Measurements from ENCODE around the gene EDEM2. TPM values are rescaled to one million over a fixed set of nuclear protein-coding genes. Genes with fewer than 3 reads are reported as not detected.
"Not testable (repeated sequence)": the region's sequence is repeated elsewhere in the genome, so short reads cannot be mapped to it uniquely, and the experiment has no call there.

Gene EDEM2, protein sequence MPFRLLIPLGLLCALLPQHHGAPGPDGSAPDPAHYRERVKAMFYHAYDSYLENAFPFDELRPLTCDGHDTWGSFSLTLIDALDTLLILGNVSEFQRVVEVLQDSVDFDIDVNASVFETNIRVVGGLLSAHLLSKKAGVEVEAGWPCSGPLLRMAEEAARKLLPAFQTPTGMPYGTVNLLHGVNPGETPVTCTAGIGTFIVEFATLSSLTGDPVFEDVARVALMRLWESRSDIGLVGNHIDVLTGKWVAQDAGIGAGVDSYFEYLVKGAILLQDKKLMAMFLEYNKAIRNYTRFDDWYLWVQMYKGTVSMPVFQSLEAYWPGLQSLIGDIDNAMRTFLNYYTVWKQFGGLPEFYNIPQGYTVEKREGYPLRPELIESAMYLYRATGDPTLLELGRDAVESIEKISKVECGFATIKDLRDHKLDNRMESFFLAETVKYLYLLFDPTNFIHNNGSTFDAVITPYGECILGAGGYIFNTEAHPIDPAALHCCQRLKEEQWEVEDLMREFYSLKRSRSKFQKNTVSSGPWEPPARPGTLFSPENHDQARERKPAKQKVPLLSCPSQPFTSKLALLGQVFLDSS
- polyA plus RNA-seq (2013): 34.7 and 35.9 TPM in 2 replicates

DNA sequence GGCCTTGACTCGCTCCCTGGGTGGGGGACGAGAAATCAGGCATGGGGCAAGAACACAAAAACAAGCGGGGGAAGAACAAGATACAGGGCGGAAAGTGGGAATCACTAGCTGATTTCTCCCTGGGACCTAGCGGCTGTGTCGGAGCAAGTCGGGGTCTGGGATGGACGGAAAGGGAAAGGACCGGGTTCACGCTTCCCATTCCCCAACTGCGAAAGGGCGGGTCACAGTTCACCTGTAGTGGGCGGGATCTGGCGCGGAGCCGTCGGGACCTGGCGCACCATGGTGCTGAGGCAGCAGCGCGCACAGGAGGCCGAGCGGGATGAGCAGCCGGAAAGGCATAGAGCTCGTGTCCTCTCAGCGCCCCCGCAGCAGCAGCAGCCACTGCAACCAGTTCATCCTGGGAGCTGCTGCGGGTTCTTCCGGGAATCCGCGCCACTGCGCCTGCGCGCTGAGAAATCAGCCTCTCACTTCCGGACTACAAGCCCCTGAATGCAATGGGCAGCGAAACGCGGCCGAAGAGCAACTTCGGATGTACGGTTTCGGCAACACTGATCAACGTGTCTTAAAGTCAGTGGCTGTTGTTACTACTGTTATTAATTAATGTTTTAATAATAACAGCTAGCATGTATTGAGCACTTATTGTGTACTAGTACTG is at the start of gene EDEM2:
TSS of gene EDEM2 (minus strand) at position 417 of the 655 bp plus-strand sequence. CDS start at position 339, 78 bp downstream.
- peak within 1 kb of the TSS; percentile 51 for H2AK5ac ChIP-seq (ENCODE audit: low read length)
- H3K18ac ChIP-seq (ENCODE audit: low read length): peak within 1 kb of the TSS; percentile 73
- H3K27ac ChIP-seq (ENCODE audit: low read depth, low read length): peak within 1 kb of the TSS; percentile 87
- H2BK120ac ChIP-seq (ENCODE audit: insufficient read depth, low read length, poor library complexity): peak within 1 kb of the TSS; percentile 74
- H3K14ac ChIP-seq (ENCODE audit: low read length): peak within 1 kb of the TSS; percentile 81
- no CpG with 5 or more reads among the region's 42 CpGs for WGBS (ENCODE audit: extremely low coverage, insufficient coverage, insufficient read length)
- peak within 1 kb of the TSS; percentile 93 for H2AFZ ChIP-seq (ENCODE audit: insufficient read depth, low read length, poor library complexity)
- H3K36me3 ChIP-seq (ENCODE audit: control insufficient read depth in 1 of 2, insufficient read depth in 2 of 2, low read length in 2 of 2): peaks cover 2 to 11% of the 10 kb centered on the region in 2 experiments
- peak within 1 kb of the TSS; percentile 89 for H2BK5ac ChIP-seq (ENCODE audit: low read depth, low read length, poor library complexity)
- peak within 1 kb of the TSS; percentile 66 for H2BK12ac ChIP-seq (ENCODE audit: low read length)
- peak within 1 kb of the TSS; percentile 80 for H4K8ac ChIP-seq (ENCODE audit: low read depth, low read length)
- H3K4ac ChIP-seq (ENCODE audit: low read depth, low read length): peak within 1 kb of the TSS; percentile 81
- peak within 1 kb of the TSS; percentile 85 for H3K4me3 ChIP-seq (ENCODE audit: low read depth, low read length)
- peaks cover 9% of the 10 kb centered on the region for H3K79me2 ChIP-seq (ENCODE audit: control insufficient read depth, insufficient read depth, low read length, poor library complexity)
- H3K9me3 ChIP-seq (ENCODE audit: insufficient read depth, low read depth, low read length): no peaks in the 10 kb centered on the region
- H3K27me3 ChIP-seq (ENCODE audit: insufficient read depth, low read length): no peaks in the 10 kb centered on the region
- H3K23ac ChIP-seq (ENCODE audit: low read length): no peak within 1 kb of the TSS
- H3K4me2 ChIP-seq (ENCODE audit: low read length): peak within 1 kb of the TSS; percentile 95
- peaks cover 5 to 8% of the 10 kb centered on the region in 2 experiments for H3K4me1 ChIP-seq (ENCODE audit: control insufficient read depth in 1 of 2, insufficient read depth in 2 of 2, low read length in 2 of 2)
- DNase-seq: peak; percentile 99
- H3K9ac ChIP-seq (ENCODE audit: low read length): peak within 1 kb of the TSS; percentile 83
- H4K12ac ChIP-seq (ENCODE audit: low read depth, low read length): peak within 1 kb of the TSS; percentile 65
- H3K79me1 ChIP-seq (ENCODE audit: low read length): peaks cover 18% of the 10 kb centered on the region
- peak within 1 kb of the TSS; percentile 79 for H4K91ac ChIP-seq (ENCODE audit: low read depth, low read length)

DNA sequence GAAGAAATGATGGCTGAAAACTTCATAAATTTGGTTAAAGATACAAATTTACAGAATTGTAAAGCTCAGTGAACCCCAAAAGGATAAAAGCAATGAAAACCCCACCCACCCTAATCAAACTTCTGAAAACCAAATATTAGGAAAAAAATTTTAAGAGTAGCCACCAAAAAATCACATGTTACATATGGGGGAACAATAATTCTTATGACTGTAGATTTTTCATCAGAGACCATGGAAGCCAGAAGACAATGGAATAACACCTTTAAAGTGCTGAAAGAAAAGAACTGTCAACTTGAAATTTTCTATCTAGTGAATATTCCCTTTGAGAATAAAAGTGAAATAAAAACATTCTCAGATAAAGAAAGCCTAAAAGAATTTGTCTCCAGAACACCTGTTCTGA is 49.2 kb upstream of the EDEM2 start:
- Histone ChIP-seq H4K8ac (ENCODE audit: low read depth, low read length) (no peak overlapping the region), H3K23ac (ENCODE audit: low read length) (no peak overlapping the region), H2AK5ac (ENCODE audit: low read length) (no peak overlapping the region), H3K14ac (ENCODE audit: low read length) (no peak overlapping the region), H3K36me3 (ENCODE audit: control insufficient read depth in 1 of 2, insufficient read depth in 2 of 2, low read length in 2 of 2) (no peaks in the 10 kb centered on the region), H2BK120ac (ENCODE audit: insufficient read depth, low read length, poor library complexity) (no peak overlapping the region), H3K4me1 (ENCODE audit: control insufficient read depth in 1 of 2, insufficient read depth in 2 of 2, low read length in 2 of 2) (no peaks in the 10 kb centered on the region), H3K4me3 (ENCODE audit: low read depth, low read length) (no peak overlapping the region), H3K4ac (ENCODE audit: low read depth, low read length) (no peak overlapping the region), H3K9ac (ENCODE audit: low read length) (no peak overlapping the region), H3K79me1 (ENCODE audit: low read length) (no peaks in the 10 kb centered on the region), H3K18ac (ENCODE audit: low read length) (no peak overlapping the region), H3K79me2 (ENCODE audit: control insufficient read depth, insufficient read depth, low read length, poor library complexity) (no peaks in the 10 kb centered on the region), H2BK5ac (ENCODE audit: low read depth, low read length, poor library complexity) (no peak overlapping the region), H2AFZ (ENCODE audit: insufficient read depth, low read length, poor library complexity) (no peak overlapping the region), H3K27me3 (ENCODE audit: insufficient read depth, low read length) (no peaks in the 10 kb centered on the region), H4K12ac (ENCODE audit: low read depth, low read length) (no peak overlapping the region), H4K91ac (ENCODE audit: low read depth, low read length) (no peak overlapping the region), H3K4me2 (ENCODE audit: low read length) (no peak overlapping the region), H3K27ac (ENCODE audit: low read depth, low read length) (no peak overlapping the region), H3K9me3 (ENCODE audit: insufficient read depth, low read depth, low read length) (peaks cover 3% of the 10 kb centered on the region), H2BK12ac (ENCODE audit: low read length) (no peak overlapping the region)
- no peak for DNase-seq

DNA sequence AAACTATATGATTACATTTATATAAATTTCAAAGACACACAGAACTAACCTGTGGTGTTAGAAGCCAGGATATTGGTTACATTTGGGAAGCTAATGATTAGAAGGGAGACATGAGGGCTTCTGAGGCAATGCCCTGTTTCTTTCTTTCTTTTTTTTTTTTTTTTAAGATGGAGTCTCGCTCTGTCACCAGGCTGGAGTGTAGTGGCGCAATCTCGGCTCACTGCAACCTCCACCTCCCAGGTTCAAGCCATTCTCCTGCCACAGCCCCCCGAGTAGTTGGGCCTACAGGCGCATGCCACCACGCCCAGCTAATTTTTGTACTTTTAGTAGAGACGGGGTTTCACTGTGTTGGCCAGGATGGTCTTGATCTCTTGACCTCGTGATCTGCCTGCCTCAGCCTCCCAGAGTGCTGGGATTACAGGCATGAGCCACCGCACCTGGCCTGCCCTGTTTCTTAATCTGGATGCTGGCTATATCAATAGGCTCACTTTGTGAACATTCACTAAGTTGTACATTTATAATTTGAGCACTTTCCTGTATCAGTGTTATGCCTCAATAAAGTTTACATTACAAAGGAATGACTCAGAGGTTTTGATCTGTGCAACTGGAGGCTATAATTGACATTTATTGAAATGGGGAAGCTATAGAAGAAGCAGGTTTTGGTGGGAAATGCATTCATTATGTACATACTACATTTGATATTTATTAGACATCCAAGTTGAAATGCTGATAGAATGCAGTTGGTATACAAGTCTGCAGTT is 46.1 kb upstream of the EDEM2 start:
- not testable (repeated sequence) for H2BK120ac ChIP-seq (ENCODE audit: insufficient read depth, low read length, poor library complexity)

More for the DNA sequence above, 46.1 kb upstream of the EDEM2 start:
- not testable (repeated sequence) for H3K27ac ChIP-seq (ENCODE audit: low read depth, low read length); H3K9me3 ChIP-seq (ENCODE audit: insufficient read depth, low read depth, low read length); H3K79me2 ChIP-seq (ENCODE audit: control insufficient read depth, insufficient read depth, low read length, poor library complexity); H3K4me1 ChIP-seq (ENCODE audit: control insufficient read depth in 1 of 2, insufficient read depth in 2 of 2, low read length in 2 of 2); H2AFZ ChIP-seq (ENCODE audit: insufficient read depth, low read length, poor library complexity); H3K4me3 ChIP-seq (ENCODE audit: low read depth, low read length); H3K14ac ChIP-seq (ENCODE audit: low read length); H4K91ac ChIP-seq (ENCODE audit: low read depth, low read length); H3K23ac ChIP-seq (ENCODE audit: low read length); H3K36me3 ChIP-seq (ENCODE audit: control insufficient read depth in 1 of 2, insufficient read depth in 2 of 2, low read length in 2 of 2); H2AK5ac ChIP-seq (ENCODE audit: low read length); H3K4me2 ChIP-seq (ENCODE audit: low read length); H2BK5ac ChIP-seq (ENCODE audit: low read depth, low read length, poor library complexity); H3K27me3 ChIP-seq (ENCODE audit: insufficient read depth, low read length); H3K4ac ChIP-seq (ENCODE audit: low read depth, low read length); DNase-seq; H3K18ac ChIP-seq (ENCODE audit: low read length); H3K9ac ChIP-seq (ENCODE audit: low read length); H2BK12ac ChIP-seq (ENCODE audit: low read length); H3K79me1 ChIP-seq (ENCODE audit: low read length); H4K12ac ChIP-seq (ENCODE audit: low read depth, low read length); H4K8ac ChIP-seq (ENCODE audit: low read depth, low read length)
- no CpG with 5 or more reads among the region's 9 CpGs for WGBS (ENCODE audit: extremely low coverage, insufficient coverage, insufficient read length)

Data from trophoblast cell (in vitro differentiated cells and primary cell).